GM23338 (cell line): ENCODE measurements around the gene EMILIN2. TPM values are rescaled to one million over a fixed set of nuclear protein-coding genes. Genes with fewer than 3 reads are reported as not detected.

ENCODE experiments used
- ATAC-seq: fragments of 200-7000 bp; cut with Tn5 transposase; 3 replicates; pipeline ENCODE4 v1.9.1; 2020
- DNase-seq: peaks from one replicate; pipeline ENCODE4 v3.0.0-alpha.2; 2015; ENCODE audit warnings: low spot score
- H2AFZ ChIP-seq: fragments of 200-600 bp; sonication (generic); 2 replicates; pipeline ENCODE4 v1.8.0; 2016; ENCODE audit warnings: antibody characterized with exemption, mild to moderate bottlenecking, moderate library complexity
- H3F3A ChIP-seq: fragments of 200-600 bp; sonication (generic); replicated peaks from 2 replicates; pipeline ENCODE4 v1.8.0; 2017; ENCODE audit warnings: antibody characterized with exemption, mixed run types, low read depth
- H3K27ac ChIP-seq: fragments of 200-600 bp; sonication (generic); 2 replicates; pipeline ENCODE4 v1.6.1; 2016; ENCODE audit warnings: low read depth
- H3K27me3 ChIP-seq: fragments of 200-600 bp; sonication (generic); 2 replicates; pipeline ENCODE4 v1.8.0; 2016; ENCODE audit warnings: mild to moderate bottlenecking, mixed run types, moderate library complexity; ENCODE audit not compliant: insufficient read depth
- H3K36me3 ChIP-seq: fragments of 200-600 bp; sonication (generic); 2 replicates; pipeline ENCODE4 v1.8.0; 2016; ENCODE audit warnings: mild to moderate bottlenecking; ENCODE audit not compliant: insufficient read depth
- H3K4me1 ChIP-seq: fragments of 200-600 bp; sonication (generic); 2 replicates; pipeline ENCODE4 v1.8.0; 2016; ENCODE audit warnings: mild to moderate bottlenecking, moderate library complexity; ENCODE audit not compliant: insufficient read depth
- H3K4me2 ChIP-seq: fragments of 200-600 bp; sonication (generic); 2 replicates; pipeline ENCODE4 v1.7.1; 2017; ENCODE audit warnings: mixed run types
- H3K4me3 ChIP-seq: fragments of 200-600 bp; sonication (generic); 2 replicates; pipeline ENCODE4 v1.6.1; 2016; ENCODE audit warnings: mixed run types
- H3K79me2 ChIP-seq: fragments of 200-600 bp; sonication (generic); replicated peaks from 2 replicates; pipeline ENCODE4 v1.8.0; 2017; ENCODE audit warnings: mild to moderate bottlenecking; ENCODE audit not compliant: insufficient read depth
- H3K9me2 ChIP-seq: fragments of 200-600 bp; sonication (generic); 2 replicates; pipeline ENCODE4 v1.8.0; 2017; ENCODE audit not compliant: insufficient read depth
- H4K20me1 ChIP-seq: fragments of 200-600 bp; sonication (generic); replicated peaks from 2 replicates; pipeline ENCODE4 v1.8.0; 2017; ENCODE audit warnings: mild to moderate bottlenecking; ENCODE audit not compliant: insufficient read depth
- H3K27ac Mint-ChIP-seq: 2 replicates; pipeline ENCODE4 v1.8.0; 2020; ENCODE audit warnings: inconsistent platforms, mild to moderate bottlenecking, moderate library complexity, mixed read lengths
- H3K27me3 Mint-ChIP-seq: 3 replicates; pipeline ENCODE4 v1.8.0; 2022; ENCODE audit warnings: low read depth, mild to moderate bottlenecking, moderate library complexity, mixed read lengths, inconsistent platforms; ENCODE audit not compliant: insufficient read depth, poor library complexity
- H3K36me3 Mint-ChIP-seq: 3 replicates; pipeline ENCODE4 v1.8.0; 2021; ENCODE audit warnings: low read depth, mild to moderate bottlenecking, inconsistent platforms, moderate library complexity, mixed read lengths
- H3K4me1 Mint-ChIP-seq: 3 replicates; pipeline ENCODE4 v1.8.0; 2020; ENCODE audit warnings: mild to moderate bottlenecking, inconsistent platforms, mixed read lengths
- H3K4me3 Mint-ChIP-seq: 3 replicates; pipeline ENCODE4 v1.8.0; 2021; ENCODE audit warnings: moderate library complexity, mild to moderate bottlenecking, inconsistent platforms, mixed read lengths
- H3K9me3 Mint-ChIP-seq: 3 replicates; pipeline ENCODE4 v1.8.0; 2020; ENCODE audit warnings: moderate library complexity, mild to moderate bottlenecking, inconsistent platforms, mixed read lengths
- CREB1 ChIP-seq: fragments of 250-450 bp; sonication (Bioruptor Pico); IDR thresholded peaks from 2 replicates; pipeline ENCODE4 v1.5.0; 2020; ENCODE audit warnings: low read depth, mild to moderate bottlenecking, moderate library complexity
- EZH2 ChIP-seq: fragments of 200-600 bp; sonication (generic); IDR thresholded peaks from one replicate; pipeline ENCODE4 v1.8.0; 2017; ENCODE audit warnings: antibody characterized with exemption, mild to moderate bottlenecking, low read depth; ENCODE audit not compliant: unreplicated experiment
- EZH2phosphoT487 ChIP-seq: fragments of 200-600 bp; sonication (generic); IDR thresholded peaks from one replicate; pipeline ENCODE4 v1.8.1; 2018; ENCODE audit warnings: antibody characterized with exemption; ENCODE audit not compliant: unreplicated experiment
- NANOG ChIP-seq: IDR thresholded peaks from 2 replicates; pipeline ENCODE4 v1.6.1; 2016; ENCODE audit warnings: antibody characterized with exemption, borderline replicate concordance
- STAT1 ChIP-seq: IDR thresholded peaks from one replicate; pipeline ENCODE4 v1.6.1; 2016; ENCODE audit warnings: antibody characterized with exemption; ENCODE audit not compliant: unreplicated experiment
- ZNF114 ChIP-seq: fragments of 250-450 bp; sonication (Bioruptor Pico); IDR thresholded peaks from 2 replicates; pipeline ENCODE4 v1.5.0; 2020; ENCODE audit warnings: mild to moderate bottlenecking, moderate library complexity
- polyA plus RNA-seq: library from polyadenylated mRNA; unstranded; fragments of >200 nt; fragmentation: Nextera tagmentation; extraction: Ambion mirVana; gene quantifications from 2 replicates; pipeline ENCODE4 v1.2.1, GENCODE V29; 2016
- total RNA-seq: library from RNA; depleted of rRNA; stranded (reverse); fragments of >200 nt; shearing (Covaris generic); gene quantifications from 2 replicates; pipeline ENCODE4 v1.2.3, GENCODE V29; 2014
- TF ChIP-seq, protein P1 (sequence below), 2 experiments: fragments of 200-600 bp in 1 of 2; sonication (generic) in 1 of 2; conservative IDR thresholded peaks; 2 replicates each; pipeline versions ENCODE4 v1.5.1 to v1.6.1; 2016 to 2017; ENCODE audit warnings: antibody characterized with exemption in 2 of 2, low read depth in 2 of 2, mild to moderate bottlenecking in 2 of 2, moderate library complexity in 1 of 2
- TF ChIP-seq, protein P2 (sequence below): fragments of 250-450 bp; sonication (Bioruptor Pico); IDR thresholded peaks from 2 replicates; pipeline ENCODE4 v1.5.0; 2020; ENCODE audit warnings: mild to moderate bottlenecking, moderate library complexity
- TF ChIP-seq, protein P3 (sequence below): IDR thresholded peaks from one replicate; pipeline ENCODE4 v1.6.1; 2018; ENCODE audit warnings: antibody characterized with exemption; ENCODE audit not compliant: unreplicated experiment

EMILIN2 gene
- total and polyA plus RNA-seq, 2 experiments from 2014 or later, result 3.0 to 11.6 TPM

DNA sequence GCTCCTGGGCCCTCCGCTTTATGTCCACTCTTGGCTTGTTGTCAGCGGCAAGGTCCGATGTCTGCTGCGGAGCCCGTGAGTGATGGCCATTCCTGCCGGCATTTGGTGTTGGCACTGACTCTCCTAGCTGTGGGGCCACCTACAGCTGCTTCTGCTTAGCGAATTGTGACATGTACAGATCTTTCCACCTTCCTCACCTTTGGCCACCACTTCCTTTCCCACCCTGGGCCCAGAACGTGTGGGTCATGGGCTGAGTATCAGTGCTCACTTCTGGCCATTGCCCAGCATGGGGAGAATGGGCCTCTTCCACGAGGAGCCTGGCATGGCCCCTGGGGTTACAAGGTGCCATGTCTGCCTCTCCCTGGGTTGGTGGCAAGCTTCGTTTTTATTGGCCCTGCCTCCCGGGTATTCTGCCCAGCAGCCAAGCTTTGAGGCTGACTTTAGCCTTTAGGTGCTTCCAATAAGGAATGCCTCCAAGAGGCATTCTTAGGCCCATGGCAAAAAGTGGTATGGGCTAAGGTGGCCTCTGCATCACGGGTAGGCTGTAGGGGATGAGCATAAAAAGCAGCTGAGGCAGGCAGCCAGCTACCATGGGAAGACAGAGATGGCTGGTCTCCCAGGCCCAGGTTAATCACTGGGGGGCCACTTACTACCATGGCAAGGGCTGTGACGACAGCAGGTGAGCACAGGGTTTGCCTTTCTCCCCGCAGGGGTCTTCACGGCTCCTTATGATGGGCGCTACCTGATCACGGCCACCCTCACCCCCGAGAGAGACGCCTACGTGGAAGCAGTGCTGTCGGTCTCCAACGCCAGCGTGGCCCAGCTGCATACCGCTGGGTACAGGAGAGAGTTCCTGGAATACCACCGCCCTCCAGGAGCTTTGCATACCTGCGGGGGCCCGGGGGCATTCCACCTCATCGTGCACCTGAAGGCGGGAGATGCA is 65.8 kb downstream of the EMILIN2 start (continued):
- TF ChIP-seq, protein P1, sequence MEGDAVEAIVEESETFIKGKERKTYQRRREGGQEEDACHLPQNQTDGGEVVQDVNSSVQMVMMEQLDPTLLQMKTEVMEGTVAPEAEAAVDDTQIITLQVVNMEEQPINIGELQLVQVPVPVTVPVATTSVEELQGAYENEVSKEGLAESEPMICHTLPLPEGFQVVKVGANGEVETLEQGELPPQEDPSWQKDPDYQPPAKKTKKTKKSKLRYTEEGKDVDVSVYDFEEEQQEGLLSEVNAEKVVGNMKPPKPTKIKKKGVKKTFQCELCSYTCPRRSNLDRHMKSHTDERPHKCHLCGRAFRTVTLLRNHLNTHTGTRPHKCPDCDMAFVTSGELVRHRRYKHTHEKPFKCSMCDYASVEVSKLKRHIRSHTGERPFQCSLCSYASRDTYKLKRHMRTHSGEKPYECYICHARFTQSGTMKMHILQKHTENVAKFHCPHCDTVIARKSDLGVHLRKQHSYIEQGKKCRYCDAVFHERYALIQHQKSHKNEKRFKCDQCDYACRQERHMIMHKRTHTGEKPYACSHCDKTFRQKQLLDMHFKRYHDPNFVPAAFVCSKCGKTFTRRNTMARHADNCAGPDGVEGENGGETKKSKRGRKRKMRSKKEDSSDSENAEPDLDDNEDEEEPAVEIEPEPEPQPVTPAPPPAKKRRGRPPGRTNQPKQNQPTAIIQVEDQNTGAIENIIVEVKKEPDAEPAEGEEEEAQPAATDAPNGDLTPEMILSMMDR (conservative IDR thresholded peaks at IDR 0.05; ENCODE audit: low read depth in 2 of 2), result no peak
- TF ChIP-seq NANOG, result no peak
- no peak for TF ChIP-seq EZH2phosphoT487

DNA sequence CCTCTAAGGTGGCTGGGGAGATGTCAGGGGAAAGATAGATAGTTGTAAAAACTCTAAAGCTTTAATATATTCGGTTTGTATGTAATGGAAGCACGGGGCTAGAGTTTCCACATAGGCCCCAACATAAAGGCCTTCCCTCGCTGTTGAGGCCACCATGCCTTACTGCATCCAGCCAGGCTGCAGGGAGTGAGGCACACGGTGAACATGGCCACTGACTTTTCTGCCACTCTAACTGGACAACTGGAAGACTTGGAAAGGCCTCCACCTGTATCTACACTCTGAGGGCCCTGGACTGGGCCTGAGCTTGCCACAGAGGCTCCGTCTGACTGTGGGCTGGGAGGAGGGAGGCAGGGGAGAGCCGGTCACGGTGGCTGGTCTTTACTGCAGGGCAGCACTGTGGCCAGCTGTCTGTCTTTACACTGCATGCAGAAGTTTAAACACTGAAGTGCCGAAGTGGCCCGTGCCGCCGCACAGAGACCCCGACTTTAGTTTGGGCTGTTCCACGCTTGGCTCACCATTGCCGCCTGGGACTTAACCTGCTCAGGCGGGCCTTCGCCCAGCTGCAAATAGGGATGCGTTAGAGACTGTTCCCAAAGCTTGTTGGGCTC is 66.7 kb downstream of the EMILIN2 start:
- no peaks in the 10 kb centered on the region for H3K79me2 ChIP-seq
- H3K9me3 Mint-ChIP-seq, result no peaks in the 10 kb centered on the region
- no peaks in the 10 kb centered on the region for H3K9me2 ChIP-seq
- peak overlapping the region; percentile 93 for H3K27ac Mint-ChIP-seq
- no peaks in the 10 kb centered on the region for H3K27me3 ChIP-seq
- H3K4me3 ChIP-seq, result no peak overlapping the region
- H3K4me3 Mint-ChIP-seq, result no peak overlapping the region
- DNase-seq (no peak), ATAC-seq (no peak)
- H3K36me3 Mint-ChIP-seq, result peaks cover 56% of the 10 kb centered on the region
- H3K27ac ChIP-seq, result no peak overlapping the region
- no peak overlapping the region for H3K4me2 ChIP-seq
- peaks cover 48% of the 10 kb centered on the region for H3K4me1 Mint-ChIP-seq
- peaks cover 13% of the 10 kb centered on the region for H3K4me1 ChIP-seq
- no peaks in the 10 kb centered on the region for H3K36me3 ChIP-seq
- H3K27me3 Mint-ChIP-seq, result peaks cover 11% of the 10 kb centered on the region
- H2AFZ ChIP-seq, result no peak overlapping the region
- TF ChIP-seq ZNF114 (no peak), EZH2 (no peak), EZH2phosphoT487 (no peak), STAT1 (no peak), CREB1 (CRISPR knock-in tag) (no peak)
- TF ChIP-seq, protein P2, sequence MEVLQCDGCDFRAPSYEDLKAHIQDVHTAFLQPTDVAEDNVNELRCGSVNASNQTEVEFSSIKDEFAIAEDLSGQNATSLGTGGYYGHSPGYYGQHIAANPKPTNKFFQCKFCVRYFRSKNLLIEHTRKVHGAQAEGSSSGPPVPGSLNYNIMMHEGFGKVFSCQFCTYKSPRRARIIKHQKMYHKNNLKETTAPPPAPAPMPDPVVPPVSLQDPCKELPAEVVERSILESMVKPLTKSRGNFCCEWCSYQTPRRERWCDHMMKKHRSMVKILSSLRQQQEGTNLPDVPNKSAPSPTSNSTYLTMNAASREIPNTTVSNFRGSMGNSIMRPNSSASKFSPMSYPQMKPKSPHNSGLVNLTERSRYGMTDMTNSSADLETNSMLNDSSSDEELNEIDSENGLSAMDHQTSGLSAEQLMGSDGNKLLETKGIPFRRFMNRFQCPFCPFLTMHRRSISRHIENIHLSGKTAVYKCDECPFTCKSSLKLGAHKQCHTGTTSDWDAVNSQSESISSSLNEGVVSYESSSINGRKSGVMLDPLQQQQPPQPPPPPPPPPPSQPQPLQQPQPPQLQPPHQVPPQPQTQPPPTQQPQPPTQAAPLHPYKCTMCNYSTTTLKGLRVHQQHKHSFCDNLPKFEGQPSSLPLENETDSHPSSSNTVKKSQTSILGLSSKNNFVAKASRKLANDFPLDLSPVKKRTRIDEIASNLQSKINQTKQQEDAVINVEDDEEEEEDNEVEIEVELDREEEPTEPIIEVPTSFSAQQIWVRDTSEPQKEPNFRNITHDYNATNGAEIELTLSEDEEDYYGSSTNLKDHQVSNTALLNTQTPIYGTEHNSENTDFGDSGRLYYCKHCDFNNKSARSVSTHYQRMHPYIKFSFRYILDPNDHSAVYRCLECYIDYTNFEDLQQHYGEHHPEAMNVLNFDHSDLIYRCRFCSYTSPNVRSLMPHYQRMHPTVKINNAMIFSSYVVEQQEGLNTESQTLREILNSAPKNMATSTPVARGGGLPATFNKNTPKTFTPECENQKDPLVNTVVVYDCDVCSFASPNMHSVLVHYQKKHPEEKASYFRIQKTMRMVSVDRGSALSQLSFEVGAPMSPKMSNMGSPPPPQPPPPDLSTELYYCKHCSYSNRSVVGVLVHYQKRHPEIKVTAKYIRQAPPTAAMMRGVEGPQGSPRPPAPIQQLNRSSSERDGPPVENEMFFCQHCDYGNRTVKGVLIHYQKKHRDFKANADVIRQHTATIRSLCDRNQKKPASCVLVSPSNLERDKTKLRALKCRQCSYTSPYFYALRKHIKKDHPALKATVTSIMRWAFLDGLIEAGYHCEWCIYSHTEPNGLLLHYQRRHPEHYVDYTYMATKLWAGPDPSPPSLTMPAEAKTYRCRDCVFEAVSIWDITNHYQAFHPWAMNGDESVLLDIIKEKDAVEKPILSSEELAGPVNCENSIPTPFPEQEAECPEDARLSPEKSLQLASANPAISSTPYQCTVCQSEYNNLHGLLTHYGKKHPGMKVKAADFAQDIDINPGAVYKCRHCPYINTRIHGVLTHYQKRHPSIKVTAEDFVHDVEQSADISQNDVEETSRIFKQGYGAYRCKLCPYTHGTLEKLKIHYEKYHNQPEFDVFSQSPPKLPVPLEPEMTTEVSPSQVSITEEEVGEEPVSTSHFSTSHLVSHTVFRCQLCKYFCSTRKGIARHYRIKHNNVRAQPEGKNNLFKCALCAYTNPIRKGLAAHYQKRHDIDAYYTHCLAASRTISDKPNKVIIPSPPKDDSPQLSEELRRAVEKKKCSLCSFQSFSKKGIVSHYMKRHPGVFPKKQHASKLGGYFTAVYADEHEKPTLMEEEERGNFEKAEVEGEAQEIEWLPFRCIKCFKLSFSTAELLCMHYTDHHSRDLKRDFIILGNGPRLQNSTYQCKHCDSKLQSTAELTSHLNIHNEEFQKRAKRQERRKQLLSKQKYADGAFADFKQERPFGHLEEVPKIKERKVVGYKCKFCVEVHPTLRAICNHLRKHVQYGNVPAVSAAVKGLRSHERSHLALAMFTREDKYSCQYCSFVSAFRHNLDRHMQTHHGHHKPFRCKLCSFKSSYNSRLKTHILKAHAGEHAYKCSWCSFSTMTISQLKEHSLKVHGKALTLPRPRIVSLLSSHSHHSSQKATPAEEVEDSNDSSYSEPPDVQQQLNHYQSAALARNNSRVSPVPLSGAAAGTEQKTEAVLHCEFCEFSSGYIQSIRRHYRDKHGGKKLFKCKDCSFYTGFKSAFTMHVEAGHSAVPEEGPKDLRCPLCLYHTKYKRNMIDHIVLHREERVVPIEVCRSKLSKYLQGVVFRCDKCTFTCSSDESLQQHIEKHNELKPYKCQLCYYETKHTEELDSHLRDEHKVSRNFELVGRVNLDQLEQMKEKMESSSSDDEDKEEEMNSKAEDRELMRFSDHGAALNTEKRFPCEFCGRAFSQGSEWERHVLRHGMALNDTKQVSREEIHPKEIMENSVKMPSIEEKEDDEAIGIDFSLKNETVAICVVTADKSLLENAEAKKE, result no peak
- TF ChIP-seq, protein P3, sequence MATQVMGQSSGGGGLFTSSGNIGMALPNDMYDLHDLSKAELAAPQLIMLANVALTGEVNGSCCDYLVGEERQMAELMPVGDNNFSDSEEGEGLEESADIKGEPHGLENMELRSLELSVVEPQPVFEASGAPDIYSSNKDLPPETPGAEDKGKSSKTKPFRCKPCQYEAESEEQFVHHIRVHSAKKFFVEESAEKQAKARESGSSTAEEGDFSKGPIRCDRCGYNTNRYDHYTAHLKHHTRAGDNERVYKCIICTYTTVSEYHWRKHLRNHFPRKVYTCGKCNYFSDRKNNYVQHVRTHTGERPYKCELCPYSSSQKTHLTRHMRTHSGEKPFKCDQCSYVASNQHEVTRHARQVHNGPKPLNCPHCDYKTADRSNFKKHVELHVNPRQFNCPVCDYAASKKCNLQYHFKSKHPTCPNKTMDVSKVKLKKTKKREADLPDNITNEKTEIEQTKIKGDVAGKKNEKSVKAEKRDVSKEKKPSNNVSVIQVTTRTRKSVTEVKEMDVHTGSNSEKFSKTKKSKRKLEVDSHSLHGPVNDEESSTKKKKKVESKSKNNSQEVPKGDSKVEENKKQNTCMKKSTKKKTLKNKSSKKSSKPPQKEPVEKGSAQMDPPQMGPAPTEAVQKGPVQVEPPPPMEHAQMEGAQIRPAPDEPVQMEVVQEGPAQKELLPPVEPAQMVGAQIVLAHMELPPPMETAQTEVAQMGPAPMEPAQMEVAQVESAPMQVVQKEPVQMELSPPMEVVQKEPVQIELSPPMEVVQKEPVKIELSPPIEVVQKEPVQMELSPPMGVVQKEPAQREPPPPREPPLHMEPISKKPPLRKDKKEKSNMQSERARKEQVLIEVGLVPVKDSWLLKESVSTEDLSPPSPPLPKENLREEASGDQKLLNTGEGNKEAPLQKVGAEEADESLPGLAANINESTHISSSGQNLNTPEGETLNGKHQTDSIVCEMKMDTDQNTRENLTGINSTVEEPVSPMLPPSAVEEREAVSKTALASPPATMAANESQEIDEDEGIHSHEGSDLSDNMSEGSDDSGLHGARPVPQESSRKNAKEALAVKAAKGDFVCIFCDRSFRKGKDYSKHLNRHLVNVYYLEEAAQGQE, result no peak
- H4K20me1 ChIP-seq, result no peaks in the 10 kb centered on the region; the same call in 1 of the 2 replicates
- H3F3A ChIP-seq, result no peaks in the 10 kb centered on the region
